HUES64 (cell line): ENCODE results near the gene DHDH.
"Not testable (repeated sequence)": the region's sequence is repeated elsewhere in the genome, so short reads cannot be mapped to it uniquely, and the experiment has no call there.

ENCODE experiments used
- H3K27ac ChIP-seq: 2 replicates; pipeline ENCODE4 v1.7.0; 2013; ENCODE audit warnings: low read depth, low read length, inconsistent platforms
- H3K27me3 ChIP-seq: 2 replicates; pipeline ENCODE4 v1.6.1; 2013; ENCODE audit warnings: mild to moderate bottlenecking, low read length; ENCODE audit not compliant: insufficient read depth
- H3K36me3 ChIP-seq: 2 replicates; pipeline ENCODE4 v1.6.1; 2013; ENCODE audit warnings: mild to moderate bottlenecking, low read length; ENCODE audit not compliant: insufficient read depth
- H3K4me1 ChIP-seq: 2 replicates; pipeline ENCODE4 v1.6.1; 2013; ENCODE audit warnings: mild to moderate bottlenecking, low read length, moderate library complexity; ENCODE audit not compliant: insufficient read depth
- H3K4me3 ChIP-seq: 2 replicates; pipeline ENCODE4 v1.5.1; 2013; ENCODE audit warnings: mild to moderate bottlenecking, low read length, moderate library complexity
- H3K9ac ChIP-seq: 2 replicates; pipeline ENCODE4 v1.6.1; 2013; ENCODE audit warnings: mild to moderate bottlenecking, low read depth, low read length
- H3K9me3 ChIP-seq: 2 replicates; pipeline ENCODE4 v1.6.1; 2013; ENCODE audit warnings: low read depth, low read length; ENCODE audit not compliant: insufficient read depth
- WGBS: fragments of 150-250, 120-280 bp; methylation state at CpG from one replicate; pipeline ENCODE4 v1.1.7; 2013; ENCODE audit warnings: missing lambda C conversion rate; 5-methylcytosine and 5-hydroxymethylcytosine counted together

Gene DHDH

GRCh38 chr19:48918071-48918470 lies 15.4 kb upstream of the DHDH start:
- Histone ChIP-seq H3K36me3 (peaks cover 63% of the 10 kb centered on the region), H3K27ac (no peak overlapping the region), H3K9ac (no peak overlapping the region), H3K9me3 (no peaks in the 10 kb centered on the region), H3K4me3 (no peak overlapping the region), H3K27me3 (no peaks in the 10 kb centered on the region), H3K4me1 (no peaks in the 10 kb centered on the region)
- WGBS, result 91% methylated on average over 6 of the region's 6 CpGs

GRCh38 chr19:48918801-48919247 lies 14.7 kb upstream of the DHDH start:
- H3K27ac ChIP-seq, result no peak overlapping the region
- H3K36me3 ChIP-seq, result peaks cover 59% of the 10 kb centered on the region
- no peaks in the 10 kb centered on the region for H3K4me1 ChIP-seq
- no peak overlapping the region for H3K4me3 ChIP-seq
- WGBS, result 85% methylated on average over 18 of the region's 18 CpGs
- H3K9me3 ChIP-seq, result no peaks in the 10 kb centered on the region
- no peak overlapping the region for H3K9ac ChIP-seq
- H3K27me3 ChIP-seq, result no peaks in the 10 kb centered on the region

- not testable (repeated sequence) for H3K9ac ChIP-seq, H3K4me3 ChIP-seq, H3K9me3 ChIP-seq, H3K27me3 ChIP-seq, H3K27ac ChIP-seq, H3K4me1 ChIP-seq
- peaks cover 56% of the 10 kb centered on the region for H3K36me3 ChIP-seq
- 97% methylated on average over 8 of the region's 8 CpGs for whole genome bisulfite sequencing
Measured at GRCh38 chr19:48919271-48919670, 14.2 kb upstream of the DHDH start.

GRCh38 chr19:48920949-48921348 lies 12.6 kb upstream of the DHDH start:
- peaks cover 43% of the 10 kb centered on the region for H3K36me3 ChIP-seq
- WGBS, result 84% methylated on average over 10 of the region's 10 CpGs
- H3K27ac ChIP-seq, result no peak overlapping the region
- no peaks in the 10 kb centered on the region for H3K9me3 ChIP-seq
- H3K4me1 ChIP-seq, result no peaks in the 10 kb centered on the region
- no peak overlapping the region for H3K4me3 ChIP-seq
- H3K9ac ChIP-seq, result no peak overlapping the region
- H3K27me3 ChIP-seq, result no peaks in the 10 kb centered on the region

- Histone ChIP-seq H3K9ac (no peak overlapping the region), H3K9me3 (no peaks in the 10 kb centered on the region), H3K36me3 (peaks cover 41% of the 10 kb centered on the region), H3K27me3 (no peaks in the 10 kb centered on the region), H3K27ac (no peak overlapping the region), H3K4me1 (no peaks in the 10 kb centered on the region), H3K4me3 (no peak overlapping the region)
- 94% methylated on average over 12 of the region's 12 CpGs for WGBS
Measured at GRCh38 chr19:48921721-48922500, 11.6 kb upstream of the DHDH start.

GRCh38 chr19:48922548-48923490 lies 10.7 kb upstream of the DHDH start:
- no peaks in the 10 kb centered on the region for H3K9me3 ChIP-seq
- 94% methylated on average over 18 of the region's 18 CpGs for WGBS
- peaks cover 39% of the 10 kb centered on the region for H3K36me3 ChIP-seq
- no peaks in the 10 kb centered on the region for H3K27me3 ChIP-seq
- no peak overlapping the region for H3K27ac ChIP-seq
- H3K4me3 ChIP-seq, result no peak overlapping the region
- H3K4me1 ChIP-seq, result no peaks in the 10 kb centered on the region
- no peak overlapping the region for H3K9ac ChIP-seq

GRCh38 chr19:48925240-48925843 lies 8.2 kb upstream of the DHDH start:
- H3K4me1 ChIP-seq, result no peaks in the 10 kb centered on the region
- no peak overlapping the region for H3K27ac ChIP-seq

GRCh38 chr19:48925890-48926289 lies 7.6 kb upstream of the DHDH start:
- not testable (repeated sequence) for H3K27me3 ChIP-seq, H3K27ac ChIP-seq, H3K9me3 ChIP-seq, H3K4me1 ChIP-seq, H3K4me3 ChIP-seq, H3K9ac ChIP-seq
- H3K36me3 ChIP-seq, result peaks cover 19% of the 10 kb centered on the region
- 90% methylated on average over 8 of the region's 8 CpGs for WGBS

More at GRCh38 chr19:48925240-48925843, 8.2 kb upstream of the DHDH start:
- H3K9me3 ChIP-seq, result no peaks in the 10 kb centered on the region
- 86% methylated on average over 11 of the region's 11 CpGs for WGBS
- H3K4me3 ChIP-seq, result no peak overlapping the region
- H3K9ac ChIP-seq, result no peak overlapping the region
- no peaks in the 10 kb centered on the region for H3K27me3 ChIP-seq
- peaks cover 24% of the 10 kb centered on the region for H3K36me3 ChIP-seq

GRCh38 chr19:48926909-48927308 lies 6.6 kb upstream of the DHDH start:
- 91% methylated on average over 10 of the region's 10 CpGs for WGBS
- Histone ChIP-seq H3K4me1 (no peaks in the 10 kb centered on the region), H3K36me3 (peaks cover 10% of the 10 kb centered on the region), H3K9ac (no peak overlapping the region), H3K27ac (no peak overlapping the region), H3K27me3 (peaks cover under 1% of the 10 kb centered on the region; the same call in 1 of the 2 replicates), H3K9me3 (no peaks in the 10 kb centered on the region), H3K4me3 (no peak overlapping the region)

- H3K27me3 ChIP-seq, H3K4me1 ChIP-seq, H3K4me3 ChIP-seq, H3K9me3 ChIP-seq, H3K36me3 ChIP-seq, H3K27ac ChIP-seq, H3K9ac ChIP-seq: not testable (repeated sequence)
- 94% methylated on average over 16 of the region's 17 CpGs for WGBS
Measured at GRCh38 chr19:48927692-48928091, 5.8 kb upstream of the DHDH start.
